Testis (tissue), 2 donors: ENCODE results near the gene FAM171A1.

ENCODE experiments used
- POLR2A ChIP-seq: fragments of 450-650 bp; IDR thresholded peaks from one replicate; pipeline ENCODE4 v1.6.1; 2017; ENCODE audit warnings: antibody characterized with exemption, mild to moderate bottlenecking, moderate library complexity
- TF ChIP-seq, protein P1 (sequence below), 3 experiments: fragments of 450-650 bp in 2 of 3; fragments of 200-600 bp in 1 of 3; sonication (generic) in 1 of 3; IDR thresholded peaks; one replicate each; pipeline ENCODE4 v1.5.1; 2016 to 2019; ENCODE audit warnings: antibody characterized with exemption in 3 of 3, mild to moderate bottlenecking in 2 of 3, moderate library complexity in 1 of 3

DNA sequence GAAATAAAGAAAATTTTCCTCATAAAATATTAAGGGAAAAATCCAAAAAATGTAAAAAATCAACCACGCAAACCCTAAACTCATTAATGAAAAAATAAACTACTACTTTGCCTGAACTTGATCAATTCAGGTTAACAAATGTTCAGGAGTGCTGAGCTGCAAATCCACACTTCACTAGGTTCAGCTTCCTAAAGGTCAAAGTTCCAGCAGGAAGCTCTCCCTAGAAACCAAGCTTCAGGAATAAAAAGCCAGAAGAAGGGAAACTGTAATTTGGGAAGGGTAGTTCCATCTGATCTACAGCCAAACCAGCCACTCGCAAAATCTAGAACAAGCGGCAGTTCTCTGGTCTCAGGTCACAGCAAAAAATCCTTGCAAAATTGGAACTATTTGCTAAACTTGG, 194.8 kb downstream of the FAM171A1 start:
- no peak for TF ChIP-seq POLR2A
- TF ChIP-seq, protein P1, sequence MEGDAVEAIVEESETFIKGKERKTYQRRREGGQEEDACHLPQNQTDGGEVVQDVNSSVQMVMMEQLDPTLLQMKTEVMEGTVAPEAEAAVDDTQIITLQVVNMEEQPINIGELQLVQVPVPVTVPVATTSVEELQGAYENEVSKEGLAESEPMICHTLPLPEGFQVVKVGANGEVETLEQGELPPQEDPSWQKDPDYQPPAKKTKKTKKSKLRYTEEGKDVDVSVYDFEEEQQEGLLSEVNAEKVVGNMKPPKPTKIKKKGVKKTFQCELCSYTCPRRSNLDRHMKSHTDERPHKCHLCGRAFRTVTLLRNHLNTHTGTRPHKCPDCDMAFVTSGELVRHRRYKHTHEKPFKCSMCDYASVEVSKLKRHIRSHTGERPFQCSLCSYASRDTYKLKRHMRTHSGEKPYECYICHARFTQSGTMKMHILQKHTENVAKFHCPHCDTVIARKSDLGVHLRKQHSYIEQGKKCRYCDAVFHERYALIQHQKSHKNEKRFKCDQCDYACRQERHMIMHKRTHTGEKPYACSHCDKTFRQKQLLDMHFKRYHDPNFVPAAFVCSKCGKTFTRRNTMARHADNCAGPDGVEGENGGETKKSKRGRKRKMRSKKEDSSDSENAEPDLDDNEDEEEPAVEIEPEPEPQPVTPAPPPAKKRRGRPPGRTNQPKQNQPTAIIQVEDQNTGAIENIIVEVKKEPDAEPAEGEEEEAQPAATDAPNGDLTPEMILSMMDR (IDR thresholded peaks at IDR 0.05) = no peak
